ENCODE results near the gene SPAG16. TPM values are rescaled to one million over a fixed set of nuclear protein-coding genes. Genes with fewer than 3 reads are reported as not detected.
"Not testable (repeated sequence)": the region's sequence is repeated elsewhere in the genome, so short reads cannot be mapped to it uniquely, and the experiment has no call there.

The SPAG16 gene
- total RNA-seq, 1 donor from 2014 or later, result 18.1 TPM

DNA sequence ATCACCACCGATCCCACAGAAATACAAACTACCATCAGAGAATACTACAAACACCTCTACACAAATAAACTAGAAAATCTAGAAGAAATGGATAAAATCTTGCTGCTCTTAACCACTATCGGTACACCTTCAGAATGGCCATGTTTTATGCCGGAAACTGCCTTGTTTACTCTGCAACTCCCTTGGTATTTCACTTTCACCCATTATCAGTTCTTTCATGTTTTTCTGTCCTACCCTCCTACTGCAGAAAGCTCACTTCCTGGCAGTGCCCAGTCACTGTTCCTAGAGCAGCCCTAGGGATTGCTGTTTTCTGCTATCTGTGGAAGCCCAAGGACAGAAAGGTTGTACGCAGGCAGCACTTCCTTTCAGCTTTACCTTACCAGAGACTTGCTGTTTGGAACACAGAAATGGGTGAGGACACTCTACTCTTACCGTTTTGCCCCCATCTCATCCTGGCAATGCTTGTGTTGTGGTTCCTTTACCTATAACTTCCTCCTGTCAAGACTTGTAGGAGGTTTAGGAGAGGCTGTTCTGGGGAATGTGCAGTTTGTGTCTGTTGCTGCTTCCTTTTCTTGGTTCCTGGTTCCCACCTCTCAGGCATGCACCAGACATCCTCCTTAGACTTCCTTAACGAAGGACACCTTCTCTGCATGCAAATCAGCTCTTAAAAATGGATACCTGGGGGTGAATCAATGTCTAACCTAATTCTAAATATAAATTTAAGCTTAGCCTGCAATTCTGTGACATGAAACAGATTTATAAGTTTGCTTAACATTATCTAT is 394.4 kb downstream of the SPAG16 start:
- Mint-ChIP-seq H3K36me3 (ENCODE audit: unreplicated experiment) (no peaks in the 10 kb centered on the region), H3K27me3 (ENCODE audit: unreplicated experiment) (no peaks in the 10 kb centered on the region), H3K4me3 (ENCODE audit: unreplicated experiment) (no peak overlapping the region), H3K27ac (ENCODE audit: unreplicated experiment) (no peak overlapping the region), H3K9me3 (ENCODE audit: unreplicated experiment) (no peaks in the 10 kb centered on the region), H3K4me1 (ENCODE audit: low read depth, unreplicated experiment) (no peaks in the 10 kb centered on the region)
- no peak for DNase-seq
- TF ChIP-seq CTCF (IDR thresholded peaks at IDR 0.05; ENCODE audit: partially characterized antibody, unreplicated experiment), result no peak

DNA sequence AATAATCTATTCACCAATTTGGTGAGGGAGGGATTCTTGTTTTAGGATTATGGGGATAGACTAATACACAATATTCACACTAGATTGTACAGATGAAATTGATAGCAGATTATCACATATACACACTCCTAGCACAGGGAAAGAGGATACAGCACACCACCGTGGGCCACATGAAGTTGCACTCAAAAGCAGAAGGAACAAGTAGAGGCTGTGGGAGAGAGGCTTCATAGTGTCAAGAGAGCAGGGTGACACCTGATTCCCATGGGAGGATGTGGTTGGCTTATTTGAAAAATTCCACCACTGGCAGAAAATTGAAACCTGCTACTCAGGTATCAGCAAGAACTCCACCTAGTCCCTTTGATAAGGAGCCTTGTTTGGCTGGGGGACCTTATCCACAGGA is 395.6 kb downstream of the SPAG16 start:
- Mint-ChIP-seq H3K36me3 (ENCODE audit: unreplicated experiment) (no peaks in the 10 kb centered on the region), H3K4me3 (ENCODE audit: unreplicated experiment) (no peak overlapping the region), H3K9me3 (ENCODE audit: unreplicated experiment) (no peaks in the 10 kb centered on the region), H3K4me1 (ENCODE audit: low read depth, unreplicated experiment) (no peaks in the 10 kb centered on the region), H3K27me3 (ENCODE audit: unreplicated experiment) (no peaks in the 10 kb centered on the region), H3K27ac (ENCODE audit: unreplicated experiment) (no peak overlapping the region)
- no peak for DNase-seq
- no peak for TF ChIP-seq CTCF (IDR thresholded peaks at IDR 0.05; ENCODE audit: partially characterized antibody, unreplicated experiment)

- no peaks in the 10 kb centered on the region for H3K9me3 Mint-ChIP-seq (ENCODE audit: unreplicated experiment)
- no peaks in the 10 kb centered on the region for H3K27me3 Mint-ChIP-seq (ENCODE audit: unreplicated experiment)
- no peak for TF ChIP-seq CTCF (IDR thresholded peaks at IDR 0.05; ENCODE audit: partially characterized antibody, unreplicated experiment)
These were observed 398.0 kb downstream of the SPAG16 start for GRCh38 chr2:213682276-213682675.

GRCh38 chr2:213688133-213688532 is 403.9 kb downstream of the SPAG16 start:
- no peak for DNase-seq
- no peaks in the 10 kb centered on the region for H3K4me1 Mint-ChIP-seq (ENCODE audit: low read depth, unreplicated experiment)
- no peak for TF ChIP-seq CTCF (IDR thresholded peaks at IDR 0.05; ENCODE audit: partially characterized antibody, unreplicated experiment)
- no peaks in the 10 kb centered on the region for H3K36me3 Mint-ChIP-seq (ENCODE audit: unreplicated experiment)
- H3K4me3 Mint-ChIP-seq (ENCODE audit: unreplicated experiment), result no peak overlapping the region
- H3K27me3 Mint-ChIP-seq (ENCODE audit: unreplicated experiment), result no peaks in the 10 kb centered on the region
- H3K27ac Mint-ChIP-seq (ENCODE audit: unreplicated experiment), result no peak overlapping the region
- no peaks in the 10 kb centered on the region for H3K9me3 Mint-ChIP-seq (ENCODE audit: unreplicated experiment)

More at GRCh38 chr2:213682276-213682675, 398.0 kb downstream of the SPAG16 start:
- DNase-seq, result no peak
- Mint-ChIP-seq H3K36me3 (ENCODE audit: unreplicated experiment) (no peaks in the 10 kb centered on the region), H3K27ac (ENCODE audit: unreplicated experiment) (no peak overlapping the region), H3K4me1 (ENCODE audit: low read depth, unreplicated experiment) (no peaks in the 10 kb centered on the region), H3K4me3 (ENCODE audit: unreplicated experiment) (no peak overlapping the region)

GRCh38 chr2:213688825-213689224 is 404.6 kb downstream of the SPAG16 start:
- not testable (repeated sequence) for H3K27ac Mint-ChIP-seq (ENCODE audit: unreplicated experiment); H3K4me1 Mint-ChIP-seq (ENCODE audit: low read depth, unreplicated experiment); DNase-seq; H3K9me3 Mint-ChIP-seq (ENCODE audit: unreplicated experiment); H3K4me3 Mint-ChIP-seq (ENCODE audit: unreplicated experiment); H3K27me3 Mint-ChIP-seq (ENCODE audit: unreplicated experiment); H3K36me3 Mint-ChIP-seq (ENCODE audit: unreplicated experiment)
